ENCODE measurements around the gene IER3. TPM values are rescaled to one million over a fixed set of nuclear protein-coding genes. Genes with fewer than 3 reads are reported as not detected.

The IER3 gene
- total RNA-seq, 1 donor from 2014 or later: 23.8 TPM

DNA sequence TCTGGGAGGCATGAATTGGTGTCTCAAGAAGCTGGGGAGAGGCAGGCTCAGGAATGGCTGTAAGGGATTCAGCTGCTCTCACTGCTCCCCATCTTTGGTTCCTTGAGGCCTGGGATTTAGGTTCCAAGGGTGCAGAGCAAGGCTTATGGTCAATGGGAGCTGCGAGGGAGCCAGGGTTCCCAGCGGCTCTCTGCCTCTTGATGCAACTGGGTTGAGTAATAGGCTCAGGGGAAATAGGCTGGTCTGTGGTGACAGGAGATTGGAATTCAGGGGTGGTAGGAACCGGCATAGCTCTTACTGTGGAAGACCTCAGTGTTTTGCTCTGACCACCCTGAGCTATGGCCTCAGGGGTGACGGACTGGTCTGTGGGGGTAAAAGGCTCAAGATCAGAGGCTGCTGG is 40.5 kb downstream of the IER3 start:
- no peak for DNase-seq (ENCODE audit: low spot score)

DNA sequence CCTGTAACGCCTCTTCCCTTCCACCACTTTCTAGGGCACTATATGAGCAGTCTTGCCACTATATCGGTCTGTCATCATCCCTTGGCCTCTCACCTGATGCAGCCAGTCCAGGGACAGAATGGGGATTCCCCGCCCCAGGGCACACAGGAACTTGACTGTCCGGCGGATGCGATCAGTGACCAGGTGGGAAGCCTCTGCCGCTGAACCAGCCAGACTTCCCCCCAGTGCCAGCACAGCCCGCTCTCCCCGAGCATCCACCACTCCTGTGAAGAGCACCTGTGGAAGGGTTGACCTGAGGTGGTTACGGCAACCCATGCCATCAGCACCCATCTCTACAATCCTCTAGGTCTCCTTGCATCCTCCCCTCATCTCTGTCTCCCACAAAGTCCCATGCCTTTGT is 41.3 kb downstream of the IER3 start:
- DNase-seq (ENCODE audit: low spot score): no peak

DNA sequence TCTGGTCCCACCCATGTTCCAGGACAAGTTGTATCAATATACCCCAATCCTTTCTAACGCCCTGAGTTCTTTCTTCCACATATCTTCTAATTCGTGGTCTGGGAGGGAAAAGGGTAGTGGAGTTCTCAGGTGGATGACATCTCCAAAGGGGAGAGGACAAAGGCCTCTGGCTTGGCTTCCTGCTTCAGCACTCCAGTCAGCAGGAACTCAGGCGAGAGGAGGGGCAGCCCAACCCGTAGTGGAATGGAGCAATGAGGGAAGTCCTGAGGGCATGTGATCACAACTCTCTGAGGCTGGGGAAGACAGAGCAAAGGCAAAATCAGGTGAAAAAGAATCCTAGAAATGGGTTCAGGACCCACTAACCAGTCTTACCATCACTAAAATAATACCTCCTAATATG is 44.0 kb downstream of the IER3 start:
- no peak for DNase-seq (ENCODE audit: low spot score)

DNA sequence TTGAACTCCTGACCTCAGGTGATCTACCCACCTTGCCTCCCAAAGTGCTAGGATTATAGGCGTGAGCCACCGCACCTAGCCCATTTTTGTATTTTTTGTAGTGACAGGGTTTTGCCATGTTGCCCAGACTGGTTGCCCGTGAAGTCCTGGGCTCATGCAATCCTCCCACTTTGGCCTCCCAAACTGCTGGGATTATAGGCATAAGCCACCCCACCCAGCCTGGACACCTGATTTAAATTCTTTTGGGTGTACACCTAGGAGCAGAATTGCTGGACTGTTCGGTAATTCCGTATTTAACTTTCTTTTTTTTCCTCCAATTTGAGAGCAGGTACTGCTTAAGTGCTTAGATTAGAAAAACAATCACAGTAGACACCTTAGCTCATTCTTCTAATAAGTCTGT is 47.9 kb downstream of the IER3 start:
- DNase-seq (ENCODE audit: low spot score): no peak

Other genes with a start within 250 kb of the IER3 start
- 72.6 TPM for gene GNL1, start 188.1 kb downstream of the IER3 start, total RNA-seq
- gene PRR3, start 187.3 kb downstream of the IER3 start, total RNA-seq: 17.3 TPM
- gene ABCF1, start 173.1 kb downstream of the IER3 start, total RNA-seq: 63.9 TPM
- 93.7 TPM for gene PPP1R10, start 127.3 kb downstream of the IER3 start, total RNA-seq
- 56.0 TPM for gene MRPS18B, start 126.7 kb downstream of the IER3 start, total RNA-seq
- 22.7 TPM for gene ATAT1, start 117.7 kb downstream of the IER3 start, total RNA-seq
- gene C6orf136, start 97.4 kb downstream of the IER3 start, total RNA-seq: 27.1 TPM
- gene DHX16, start 71.5 kb downstream of the IER3 start, total RNA-seq: 31.5 TPM
- 31.5 TPM for gene PPP1R18, start 57.9 kb downstream of the IER3 start, total RNA-seq
- 12.3 TPM for gene NRM, start 53.6 kb downstream of the IER3 start, total RNA-seq
- 41.1 TPM for gene MDC1, start 27.3 kb downstream of the IER3 start, total RNA-seq
- 357 TPM for gene TUBB, start 24.2 kb downstream of the IER3 start, total RNA-seq
- gene FLOT1, start 1.9 kb downstream of the IER3 start, total RNA-seq: 133 TPM
- 234 TPM for gene DDR1, start 140.0 kb upstream of the IER3 start, total RNA-seq
- 30.4 TPM for gene GTF2H4, start 163.7 kb upstream of the IER3 start, total RNA-seq
- 33.2 TPM for gene VARS2, start 169.7 kb upstream of the IER3 start, total RNA-seq
- 1.0 TPM for gene SFTA2, start 187.6 kb upstream of the IER3 start, total RNA-seq
- not detected for gene MUCL3, start 196.4 kb upstream of the IER3 start, total RNA-seq
- gene MUC21, start 239.2 kb upstream of the IER3 start, total RNA-seq: not detected